Liver (tissue), 9 donors: ENCODE results near the gene ZNF768. TPM values are rescaled to one million over a fixed set of nuclear protein-coding genes. Genes with fewer than 3 reads are reported as not detected.

Experiments
- DNase-seq: peaks from one replicate; pipeline ENCODE4 v3.0.0-alpha.2; 2017; ENCODE audit warnings: low spot score
- H3K27ac ChIP-seq, 2 donors: one replicate each; pipeline ENCODE4 v1.7.0; 2013; ENCODE audit warnings: inconsistent platforms in 2 of 2, low read length in 2 of 2, control low read depth in 1 of 2, low read depth in 1 of 2, mild to moderate bottlenecking in 1 of 2
- H3K27me3 ChIP-seq, 4 donors: one replicate each; pipeline versions ENCODE4 v1.6.1 to v1.7.0; 2013; ENCODE audit warnings: low read length in 3 of 4, inconsistent platforms in 1 of 4, mild to moderate bottlenecking in 1 of 4, moderate library complexity in 1 of 4; ENCODE audit not compliant: control insufficient read depth in 4 of 4, insufficient read depth in 4 of 4
- H3K36me3 ChIP-seq, 4 donors: one replicate each; pipeline versions ENCODE4 v1.6.1 to v1.7.0; 2013; ENCODE audit warnings: low read length in 3 of 4, mild to moderate bottlenecking in 3 of 4, low read depth in 1 of 4, moderate library complexity in 1 of 4; ENCODE audit not compliant: control insufficient read depth in 4 of 4, insufficient read depth in 3 of 4
- H3K4me1 ChIP-seq, 4 donors: one replicate each; pipeline versions ENCODE4 v1.6.1 to v1.7.0; 2013; ENCODE audit warnings: low read length in 3 of 4, mild to moderate bottlenecking in 3 of 4, moderate library complexity in 1 of 4; ENCODE audit not compliant: control insufficient read depth in 4 of 4, insufficient read depth in 4 of 4
- H3K4me3 ChIP-seq, 3 donors: one replicate each; pipeline versions ENCODE4 v1.6.1 to v1.7.0; 2013; ENCODE audit warnings: low read length in 3 of 3, control low read depth in 1 of 3, low read depth in 1 of 3, mild to moderate bottlenecking in 1 of 3
- H3K9ac ChIP-seq, 2 donors: one replicate each; pipeline ENCODE4 v1.7.0; 2013; ENCODE audit warnings: low read length in 2 of 2, mild to moderate bottlenecking in 2 of 2, moderate library complexity in 2 of 2, control low read depth in 1 of 2, low read depth in 1 of 2
- H3K9me3 ChIP-seq, 4 donors: one replicate each; pipeline versions ENCODE4 v1.6.1 to v1.7.0; 2013; ENCODE audit warnings: low read length in 3 of 4; ENCODE audit not compliant: control insufficient read depth in 4 of 4
- EGR1 ChIP-seq, 2 donors: IDR thresholded peaks; 2 replicates each; pipeline ENCODE4 v1.6.1; 2016 to 2018; ENCODE audit warnings: antibody characterized with exemption in 2 of 2, low read depth in 2 of 2
- FOXA1 ChIP-seq: IDR thresholded peaks from 2 replicates; pipeline ENCODE4 v1.6.1; 2016; ENCODE audit warnings: antibody characterized with exemption
- FOXA2 ChIP-seq: IDR thresholded peaks from 2 replicates; pipeline ENCODE4 v1.6.1; 2016; ENCODE audit warnings: antibody characterized with exemption
- GABPA ChIP-seq, 2 donors: IDR thresholded peaks in 1 of 2; conservative IDR thresholded peaks in 1 of 2; 2 replicates each; pipeline ENCODE4 v1.6.1; 2016; ENCODE audit warnings: antibody characterized with exemption in 2 of 2, mild to moderate bottlenecking in 1 of 2, moderate library complexity in 1 of 2
- HNF4A ChIP-seq, 2 donors: conservative IDR thresholded peaks; 2 replicates each; pipeline ENCODE4 v1.6.1; 2016; ENCODE audit warnings: antibody characterized with exemption in 2 of 2, mild to moderate bottlenecking in 2 of 2
- HNF4G ChIP-seq: IDR thresholded peaks from 2 replicates; pipeline ENCODE4 v1.6.1; 2016; ENCODE audit warnings: antibody characterized with exemption
- JUND ChIP-seq, 2 donors: IDR thresholded peaks; 2 replicates each; pipeline ENCODE4 v1.6.1; 2016; ENCODE audit warnings: antibody characterized with exemption in 2 of 2
- MAX ChIP-seq: IDR thresholded peaks from 2 replicates; pipeline ENCODE4 v1.6.1; 2016; ENCODE audit warnings: antibody characterized with exemption
- NR2F2 ChIP-seq: IDR thresholded peaks from 2 replicates; pipeline ENCODE4 v1.6.1; 2016; ENCODE audit warnings: antibody characterized with exemption
- RAD21 ChIP-seq, 2 donors: IDR thresholded peaks; 2 replicates each; pipeline ENCODE4 v1.6.1; 2016; ENCODE audit warnings: antibody characterized with exemption in 2 of 2, mild to moderate bottlenecking in 2 of 2
- RXRA ChIP-seq, 2 donors: IDR thresholded peaks; 2 replicates each; pipeline ENCODE4 v1.6.1; 2017 to 2018; ENCODE audit warnings: antibody characterized with exemption in 2 of 2, mild to moderate bottlenecking in 1 of 2
- SP1 ChIP-seq: IDR thresholded peaks from 2 replicates; pipeline ENCODE4 v1.6.1; 2018; ENCODE audit warnings: antibody characterized with exemption, mild to moderate bottlenecking
- TAF1 ChIP-seq: conservative IDR thresholded peaks from 2 replicates; pipeline ENCODE4 v1.6.1; 2016; ENCODE audit warnings: antibody characterized with exemption, mild to moderate bottlenecking
- YY1 ChIP-seq: IDR thresholded peaks from 2 replicates; pipeline ENCODE4 v1.6.1; 2016; ENCODE audit warnings: antibody characterized with exemption, mild to moderate bottlenecking
- WGBS: extraction: QIAGEN DNeasy Blood & Tissue Kit; methylation state at CpG from one replicate; pipeline ENCODE4 v1.1.7; 2013; 5-methylcytosine and 5-hydroxymethylcytosine counted together
- polyA plus RNA-seq, 2 donors: library from polyadenylated mRNA; stranded (reverse) in 1 of 2; unstranded in 1 of 2; fragments of 200-250 nt in 1 of 2; fragments of >200 nt in 1 of 2; fragmentation: Nextera tagmentation in 1 of 2; extraction: Ambion mirVana in 1 of 2; gene quantifications; one replicate each; pipeline versions ENCODE4 v1.2.1 to v1.2.3, GENCODE V29; 2013 to 2015
- total RNA-seq, 2 donors: library from RNA; depleted of rRNA; stranded (reverse); fragments of >200 nt; gene quantifications; one replicate each; pipeline ENCODE4 v1.2.3, GENCODE V29; 2014
- TF ChIP-seq, protein P1 (sequence below): IDR thresholded peaks from 2 replicates; pipeline ENCODE4 v1.6.1; 2016; ENCODE audit warnings: antibody characterized with exemption
- TF ChIP-seq, protein P2 (sequence below): IDR thresholded peaks from 2 replicates; pipeline ENCODE4 v1.6.1; 2016; ENCODE audit warnings: antibody characterized with exemption
- TF ChIP-seq, protein P3 (sequence below): IDR thresholded peaks from 2 replicates; pipeline ENCODE4 v1.6.1; 2016; ENCODE audit warnings: antibody characterized with exemption, mild to moderate bottlenecking
- donor health status: healthy.
- donor health status: healthy.
- donor health status: healthy.
- donor health status: healthy.
- donor health status: healthy.

Gene ZNF768
- total and polyA plus RNA-seq, 4 donors = 2.2 to 16.9 (median 10.9) TPM

DNA sequence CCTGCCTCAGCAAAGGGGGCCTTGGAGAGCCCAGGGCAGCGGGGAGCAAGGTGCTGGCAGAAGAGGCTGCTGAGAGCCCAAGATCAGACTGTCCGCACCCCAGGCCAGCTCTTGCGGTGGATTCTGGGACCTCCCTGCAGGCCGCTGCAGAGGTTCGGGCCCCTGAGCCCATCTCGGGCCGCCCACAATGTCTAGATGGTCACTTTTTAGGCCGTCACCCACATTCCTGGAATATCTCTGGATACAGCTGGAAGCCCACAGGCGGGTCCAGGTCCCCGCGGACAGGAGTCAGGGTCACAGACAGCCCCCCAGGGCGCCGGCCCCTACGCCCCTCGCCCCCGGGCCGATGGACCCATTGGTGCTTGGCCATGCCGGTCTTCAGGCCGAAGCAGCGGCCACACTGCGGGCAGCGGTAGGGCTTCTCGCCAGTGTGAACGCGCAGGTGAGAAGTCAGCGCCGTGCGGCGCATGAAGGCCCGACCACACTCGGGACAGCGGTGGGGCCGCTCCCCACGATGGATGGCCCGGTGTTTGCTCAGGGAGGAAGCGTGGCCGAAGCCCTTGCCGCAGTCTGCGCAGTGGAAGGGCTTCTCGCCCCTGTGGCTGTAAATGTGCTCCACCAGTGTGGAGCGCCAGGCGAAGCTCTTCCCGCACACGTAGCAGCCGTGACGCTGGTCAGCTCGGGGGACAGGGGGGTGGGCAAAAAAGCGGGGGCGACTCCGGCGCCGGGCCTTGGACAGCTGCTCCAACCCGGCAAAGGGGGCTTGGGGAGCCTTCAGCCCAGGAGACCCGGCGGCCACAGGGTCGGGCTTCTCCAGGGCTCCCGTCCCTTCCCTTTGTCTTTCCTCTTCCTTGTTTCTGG is 6.1 kb upstream of the ZNF768 start:
- H3K4me3 ChIP-seq = no peak overlapping the region
- no peaks in the 10 kb centered on the region for H3K9me3 ChIP-seq
- TF ChIP-seq FOXA1 (no peak), RXRA (IDR thresholded peaks at IDR 0.05) (no peak), RAD21 (IDR thresholded peaks at IDR 0.05) (no peak), TAF1 (no peak), HNF4G (no peak), JUND (IDR thresholded peaks at IDR 0.05) (no peak), HNF4A (conservative IDR thresholded peaks at IDR 0.05) (no peak), FOXA2 (no peak), GABPA (IDR thresholded peaks at IDR 0.05 in 1 of 2, conservative IDR thresholded peaks at IDR 0.05 in 1 of 2) (no peak)
- peaks cover 0 to 6% (median 1%) of the 10 kb centered on the region in 4 donors for H3K36me3 ChIP-seq
- H3K9ac ChIP-seq = no peak overlapping the region
- H3K27ac ChIP-seq = no peak overlapping the region
- WGBS = 96% methylated on average over 57 of the region's 57 CpGs
- peaks cover 7 to 54% (median 32%) of the 10 kb centered on the region in 4 donors for H3K4me1 ChIP-seq
- no peaks in the 10 kb centered on the region for H3K27me3 ChIP-seq
- no peak for DNase-seq

DNA sequence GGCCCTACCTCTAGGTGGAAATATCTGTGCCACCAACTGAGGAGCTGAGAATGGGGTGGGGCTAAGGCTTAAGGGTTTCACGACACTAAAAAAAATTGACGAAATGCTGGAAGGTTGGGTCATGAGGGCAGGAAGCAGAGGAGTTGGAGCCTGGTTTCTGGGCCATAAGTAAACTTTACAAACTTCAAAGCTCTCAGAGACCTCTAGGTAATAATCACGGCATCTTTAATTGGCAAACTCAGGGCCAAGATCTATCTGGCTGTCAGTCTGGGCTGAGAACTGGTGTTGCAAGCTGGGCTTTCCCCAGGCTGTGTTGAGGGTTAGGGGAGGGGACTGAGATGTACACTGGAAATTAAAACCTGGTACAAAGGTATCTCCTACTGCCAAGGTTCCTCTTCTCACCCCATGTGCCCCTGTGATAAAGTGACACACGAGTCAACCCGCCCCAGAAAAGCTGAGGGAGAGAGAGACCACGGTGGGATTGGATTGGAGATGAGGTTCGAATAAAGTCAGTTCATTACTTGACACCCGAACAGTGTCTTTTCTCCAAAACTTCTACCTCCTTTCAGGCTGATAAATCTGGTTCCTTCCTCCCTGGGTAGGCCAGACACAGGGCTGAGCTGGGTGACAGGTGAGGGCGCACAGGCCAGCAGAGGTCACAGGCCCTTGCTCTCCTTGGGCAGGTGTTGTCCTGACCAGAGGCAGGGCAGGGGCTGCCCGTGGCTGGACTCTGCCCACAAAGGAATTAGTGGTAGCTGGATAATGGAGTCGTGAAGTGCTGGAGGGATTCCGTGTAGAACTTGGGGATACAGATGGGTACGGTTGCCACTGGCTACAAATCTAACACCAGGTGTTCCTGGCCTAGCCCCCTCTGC is 4.0 kb upstream of the ZNF768 start:
- no peaks in the 10 kb centered on the region for H3K27me3 ChIP-seq
- H3K36me3 ChIP-seq = peaks cover 0 to 6% (median 1%) of the 10 kb centered on the region in 4 donors
- TF ChIP-seq JUND (IDR thresholded peaks at IDR 0.05) (no peak), SP1 (no peak), HNF4A (conservative IDR thresholded peaks at IDR 0.05) (peak in 1 of 2 donors; percentile 8), RXRA (IDR thresholded peaks at IDR 0.05) (no peak), HNF4G (no peak)
- no peak overlapping the region for H3K27ac ChIP-seq
- DNase-seq = no peak
- no peak overlapping the region for H3K9ac ChIP-seq
- peaks cover 7 to 50% (median 36%) of the 10 kb centered on the region in 4 donors for H3K4me1 ChIP-seq
- H3K4me3 ChIP-seq = no peak overlapping the region
- WGBS = 67% methylated on average over 13 of the region's 13 CpGs
- no peaks in the 10 kb centered on the region for H3K9me3 ChIP-seq

DNA sequence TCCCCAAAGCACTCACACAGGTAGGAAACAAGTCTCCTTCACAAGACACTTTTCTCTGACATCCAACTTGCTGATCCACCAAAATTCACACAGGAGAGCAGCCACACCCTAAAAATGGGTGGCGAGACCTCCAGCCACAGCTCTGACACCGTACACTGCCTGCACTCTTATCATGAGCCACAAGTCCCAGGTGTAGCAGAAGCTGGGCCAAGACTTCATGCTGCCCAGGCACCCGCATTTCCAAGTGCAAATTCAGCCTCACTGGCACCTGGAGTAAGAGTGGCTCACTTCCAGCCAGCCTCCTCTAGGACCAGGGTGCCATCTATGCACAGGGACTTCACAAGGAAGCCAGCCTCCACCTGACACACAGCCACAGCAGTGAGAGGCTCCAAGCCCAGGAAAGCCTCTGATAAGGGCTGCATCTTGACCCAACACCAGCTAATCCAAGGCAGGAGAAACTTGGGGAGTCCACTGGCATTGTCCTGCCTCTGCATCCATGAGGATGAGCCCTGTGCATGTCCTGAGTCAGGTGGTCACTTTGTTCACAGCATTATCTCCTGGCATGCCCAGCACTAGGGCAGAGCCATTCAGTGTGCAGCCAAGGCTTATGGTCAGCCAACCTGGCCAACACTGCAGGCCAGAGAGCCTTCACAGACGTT is 2.6 kb upstream of the ZNF768 start:
- Histone ChIP-seq H3K27ac (no peak overlapping the region), H3K36me3 (peaks cover 0 to 6% (median 1%) of the 10 kb centered on the region in 4 donors), H3K4me1 (peaks cover 9 to 58% (median 36%) of the 10 kb centered on the region in 4 donors), H3K9ac (no peak overlapping the region), H3K4me3 (no peak overlapping the region), H3K27me3 (no peaks in the 10 kb centered on the region), H3K9me3 (no peaks in the 10 kb centered on the region)
- 80% methylated on average over 4 of the region's 4 CpGs for WGBS
- DNase-seq = no peak
- no peak for TF ChIP-seq TAF1
- TF ChIP-seq, protein P1, sequence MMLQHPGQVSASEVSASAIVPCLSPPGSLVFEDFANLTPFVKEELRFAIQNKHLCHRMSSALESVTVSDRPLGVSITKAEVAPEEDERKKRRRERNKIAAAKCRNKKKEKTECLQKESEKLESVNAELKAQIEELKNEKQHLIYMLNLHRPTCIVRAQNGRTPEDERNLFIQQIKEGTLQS = no peak
- no peak for TF ChIP-seq RXRA (IDR thresholded peaks at IDR 0.05)
- no peak for TF ChIP-seq FOXA2
- no peak for TF ChIP-seq FOXA1
- no peak for TF ChIP-seq RAD21 (IDR thresholded peaks at IDR 0.05)
- no peak for TF ChIP-seq JUND (IDR thresholded peaks at IDR 0.05)
- TF ChIP-seq SP1 = no peak
- TF ChIP-seq, protein P2, sequence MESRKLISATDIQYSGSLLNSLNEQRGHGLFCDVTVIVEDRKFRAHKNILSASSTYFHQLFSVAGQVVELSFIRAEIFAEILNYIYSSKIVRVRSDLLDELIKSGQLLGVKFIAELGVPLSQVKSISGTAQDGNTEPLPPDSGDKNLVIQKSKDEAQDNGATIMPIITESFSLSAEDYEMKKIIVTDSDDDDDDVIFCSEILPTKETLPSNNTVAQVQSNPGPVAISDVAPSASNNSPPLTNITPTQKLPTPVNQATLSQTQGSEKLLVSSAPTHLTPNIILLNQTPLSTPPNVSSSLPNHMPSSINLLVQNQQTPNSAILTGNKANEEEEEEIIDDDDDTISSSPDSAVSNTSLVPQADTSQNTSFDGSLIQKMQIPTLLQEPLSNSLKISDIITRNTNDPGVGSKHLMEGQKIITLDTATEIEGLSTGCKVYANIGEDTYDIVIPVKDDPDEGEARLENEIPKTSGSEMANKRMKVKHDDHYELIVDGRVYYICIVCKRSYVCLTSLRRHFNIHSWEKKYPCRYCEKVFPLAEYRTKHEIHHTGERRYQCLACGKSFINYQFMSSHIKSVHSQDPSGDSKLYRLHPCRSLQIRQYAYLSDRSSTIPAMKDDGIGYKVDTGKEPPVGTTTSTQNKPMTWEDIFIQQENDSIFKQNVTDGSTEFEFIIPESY = no peak
- TF ChIP-seq NR2F2 = no peak
- TF ChIP-seq, protein P3, sequence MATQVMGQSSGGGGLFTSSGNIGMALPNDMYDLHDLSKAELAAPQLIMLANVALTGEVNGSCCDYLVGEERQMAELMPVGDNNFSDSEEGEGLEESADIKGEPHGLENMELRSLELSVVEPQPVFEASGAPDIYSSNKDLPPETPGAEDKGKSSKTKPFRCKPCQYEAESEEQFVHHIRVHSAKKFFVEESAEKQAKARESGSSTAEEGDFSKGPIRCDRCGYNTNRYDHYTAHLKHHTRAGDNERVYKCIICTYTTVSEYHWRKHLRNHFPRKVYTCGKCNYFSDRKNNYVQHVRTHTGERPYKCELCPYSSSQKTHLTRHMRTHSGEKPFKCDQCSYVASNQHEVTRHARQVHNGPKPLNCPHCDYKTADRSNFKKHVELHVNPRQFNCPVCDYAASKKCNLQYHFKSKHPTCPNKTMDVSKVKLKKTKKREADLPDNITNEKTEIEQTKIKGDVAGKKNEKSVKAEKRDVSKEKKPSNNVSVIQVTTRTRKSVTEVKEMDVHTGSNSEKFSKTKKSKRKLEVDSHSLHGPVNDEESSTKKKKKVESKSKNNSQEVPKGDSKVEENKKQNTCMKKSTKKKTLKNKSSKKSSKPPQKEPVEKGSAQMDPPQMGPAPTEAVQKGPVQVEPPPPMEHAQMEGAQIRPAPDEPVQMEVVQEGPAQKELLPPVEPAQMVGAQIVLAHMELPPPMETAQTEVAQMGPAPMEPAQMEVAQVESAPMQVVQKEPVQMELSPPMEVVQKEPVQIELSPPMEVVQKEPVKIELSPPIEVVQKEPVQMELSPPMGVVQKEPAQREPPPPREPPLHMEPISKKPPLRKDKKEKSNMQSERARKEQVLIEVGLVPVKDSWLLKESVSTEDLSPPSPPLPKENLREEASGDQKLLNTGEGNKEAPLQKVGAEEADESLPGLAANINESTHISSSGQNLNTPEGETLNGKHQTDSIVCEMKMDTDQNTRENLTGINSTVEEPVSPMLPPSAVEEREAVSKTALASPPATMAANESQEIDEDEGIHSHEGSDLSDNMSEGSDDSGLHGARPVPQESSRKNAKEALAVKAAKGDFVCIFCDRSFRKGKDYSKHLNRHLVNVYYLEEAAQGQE = no peak
- TF ChIP-seq HNF4A (conservative IDR thresholded peaks at IDR 0.05) = no peak
- no peak for TF ChIP-seq EGR1 (IDR thresholded peaks at IDR 0.05; ENCODE audit: low read depth in 2 of 2)
- no peak for TF ChIP-seq GABPA (IDR thresholded peaks at IDR 0.05 in 1 of 2, conservative IDR thresholded peaks at IDR 0.05 in 1 of 2)
- no peak for TF ChIP-seq YY1
- TF ChIP-seq MAX = no peak
- TF ChIP-seq HNF4G = no peak
